ENCODE data around the gene ALKBH2. TPM values are rescaled to one million over a fixed set of nuclear protein-coding genes. Genes with fewer than 3 reads are reported as not detected.

Gene ALKBH2
- total RNA-seq, 1 experiment from 2014 or later: 41.4 TPM

- H3K4me1 ChIP-seq: peaks cover 18% of the 10 kb centered on the region; the same call in 1 of the 2 replicates
- Mint-ChIP-seq H3K4me1 (ENCODE audit: low read depth, unreplicated experiment) (peaks cover 20% of the 10 kb centered on the region), H3K4me3 (ENCODE audit: unreplicated experiment) (no peak overlapping the region), H3K36me3 (ENCODE audit: insufficient read depth, unreplicated experiment) (peaks cover 17% of the 10 kb centered on the region), H3K9me3 (ENCODE audit: unreplicated experiment) (no peaks in the 10 kb centered on the region), H3K27me3 (ENCODE audit: insufficient read depth, unreplicated experiment) (no peaks in the 10 kb centered on the region), H3K27ac (ENCODE audit: unreplicated experiment) (peak overlapping the region; percentile 61)
- DNase-seq: no peak
- ChIA-PET POLR2A (no interaction called here), CTCF (no interaction called here)
- BruUV-seq (replicated peaks): no TSS peak
- intact Hi-C loops (cut with micrococcal nuclease; ENCODE audit: unreplicated experiment): no loop called here
- H3K4me3 ChIP-seq (ENCODE audit: low read depth, low read length): no peak overlapping the region
- 0 out of 2 replicates have a peak, but pooled peaks cover 1% of the 10 kb centered on the region for H3K36me3 ChIP-seq (ENCODE audit: control insufficient read depth, insufficient read depth, low read length)
- TF ChIP-seq CTCF (IDR thresholded peaks at IDR 0.05; ENCODE audit: insufficient read depth in 1 of 2, low read depth in 1 of 2, low read length in 1 of 2, severe bottlenecking in 1 of 2, unreplicated experiment in 1 of 2): no peak
- H3K9me3 ChIP-seq: no peaks in the 10 kb centered on the region
- no peaks in the 10 kb centered on the region for H3K27me3 ChIP-seq (replicated peaks; ENCODE audit: control insufficient read depth, insufficient read depth, low read length)
These were observed 23.7 kb downstream of the ALKBH2 start for GRCh38 chr12:109069307-109070271.

- Histone ChIP-seq H3K4me3 (ENCODE audit: low read depth, low read length) (no peak overlapping the region), H3K36me3 (ENCODE audit: control insufficient read depth, insufficient read depth, low read length) (0 out of 2 replicates have a peak, but pooled peaks cover 1% of the 10 kb centered on the region), H3K27me3 (replicated peaks; ENCODE audit: control insufficient read depth, insufficient read depth, low read length) (no peaks in the 10 kb centered on the region), H3K4me1 (peaks cover 18% of the 10 kb centered on the region; the same call in 1 of the 2 replicates), H3K9me3 (no peaks in the 10 kb centered on the region)
- Mint-ChIP-seq H3K36me3 (ENCODE audit: insufficient read depth, unreplicated experiment) (peaks cover 7% of the 10 kb centered on the region), H3K27ac (ENCODE audit: unreplicated experiment) (no peak overlapping the region), H3K4me1 (ENCODE audit: low read depth, unreplicated experiment) (peaks cover 20% of the 10 kb centered on the region), H3K4me3 (ENCODE audit: unreplicated experiment) (no peak overlapping the region), H3K27me3 (ENCODE audit: insufficient read depth, unreplicated experiment) (no peaks in the 10 kb centered on the region), H3K9me3 (ENCODE audit: unreplicated experiment) (no peaks in the 10 kb centered on the region)
- CTCF ChIA-PET: no interaction called here
- intact Hi-C loops (cut with micrococcal nuclease; ENCODE audit: unreplicated experiment): no loop called here
- BruUV-seq (replicated peaks): no TSS peak
- DNase-seq: no peak
- no peak for TF ChIP-seq CTCF (IDR thresholded peaks at IDR 0.05; ENCODE audit: insufficient read depth in 1 of 2, low read depth in 1 of 2, low read length in 1 of 2, severe bottlenecking in 1 of 2, unreplicated experiment in 1 of 2)
- POLR2A ChIA-PET: no interaction called here
These were observed 27.4 kb downstream of the ALKBH2 start for GRCh38 chr12:109065853-109066193.

- Mint-ChIP-seq H3K27ac (ENCODE audit: unreplicated experiment) (peak overlapping the region; percentile 66), H3K27me3 (ENCODE audit: insufficient read depth, unreplicated experiment) (no peaks in the 10 kb centered on the region), H3K36me3 (ENCODE audit: insufficient read depth, unreplicated experiment) (peaks cover 5% of the 10 kb centered on the region), H3K9me3 (ENCODE audit: unreplicated experiment) (no peaks in the 10 kb centered on the region), H3K4me3 (ENCODE audit: unreplicated experiment) (peak overlapping the region; percentile 14), H3K4me1 (ENCODE audit: low read depth, unreplicated experiment) (peaks cover 20% of the 10 kb centered on the region)
- Histone ChIP-seq H3K4me1 (peaks cover 18% of the 10 kb centered on the region; the same call in 1 of the 2 replicates), H3K27me3 (replicated peaks; ENCODE audit: control insufficient read depth, insufficient read depth, low read length) (no peaks in the 10 kb centered on the region), H3K4me3 (ENCODE audit: low read depth, low read length) (no peak overlapping the region), H3K36me3 (ENCODE audit: control insufficient read depth, insufficient read depth, low read length) (0 out of 2 replicates have a peak, but pooled peaks cover 1% of the 10 kb centered on the region), H3K9me3 (no peaks in the 10 kb centered on the region)
- TF ChIP-seq CTCF (IDR thresholded peaks at IDR 0.05; ENCODE audit: insufficient read depth in 1 of 2, low read depth in 1 of 2, low read length in 1 of 2, severe bottlenecking in 1 of 2, unreplicated experiment in 1 of 2): no peak
- CTCF ChIA-PET: no interaction called here
- no TSS peak for BruUV-seq (replicated peaks)
- intact Hi-C loops (cut with micrococcal nuclease; ENCODE audit: unreplicated experiment): no loop called here
- peak in 1 of 2 experiments; percentile 9 for DNase-seq
- POLR2A ChIA-PET: no interaction called here
These were observed 28.0 kb downstream of the ALKBH2 start for GRCh38 chr12:109065154-109065852.
